ENCODE data around the gene FAM229B. TPM values are rescaled to one million over a fixed set of nuclear protein-coding genes. Genes with fewer than 3 reads are reported as not detected.

The FAM229B gene
- total RNA-seq, 1 experiment from 2014 or later = 12.3 TPM

- Histone ChIP-seq H3K79me2 (ENCODE audit: low read depth) (no peaks in the 10 kb centered on the region), H3K4me2 (no peak overlapping the region), H2AFZ (no peak overlapping the region), H3K27me3 (ENCODE audit: insufficient read depth, low read depth) (no peaks in the 10 kb centered on the region), H3K4me3 (no peak overlapping the region), H3K36me3 (ENCODE audit: low read depth) (no peaks in the 10 kb centered on the region), H3K27ac (no peak overlapping the region), H3K9me3 (ENCODE audit: insufficient read depth, low read depth) (no peaks in the 10 kb centered on the region), H3F3A (ENCODE audit: insufficient read depth, low read depth) (no peaks in the 10 kb centered on the region), H3K9me2 (ENCODE audit: insufficient read depth) (peaks cover 10% of the 10 kb centered on the region; the same call in 1 of the 2 replicates), H3K4me1 (replicated peaks; ENCODE audit: insufficient read depth) (no peaks in the 10 kb centered on the region; the same call in 1 of the 2 replicates), H4K20me1 (ENCODE audit: insufficient read depth) (no peaks in the 10 kb centered on the region)
- peak in 1 of 2 experiments; percentile 41 for DNase-seq
- TF ChIP-seq EZH2 (IDR thresholded peaks at IDR 0.05; ENCODE audit: low read depth) = no peak
- TF ChIP-seq, protein P1, sequence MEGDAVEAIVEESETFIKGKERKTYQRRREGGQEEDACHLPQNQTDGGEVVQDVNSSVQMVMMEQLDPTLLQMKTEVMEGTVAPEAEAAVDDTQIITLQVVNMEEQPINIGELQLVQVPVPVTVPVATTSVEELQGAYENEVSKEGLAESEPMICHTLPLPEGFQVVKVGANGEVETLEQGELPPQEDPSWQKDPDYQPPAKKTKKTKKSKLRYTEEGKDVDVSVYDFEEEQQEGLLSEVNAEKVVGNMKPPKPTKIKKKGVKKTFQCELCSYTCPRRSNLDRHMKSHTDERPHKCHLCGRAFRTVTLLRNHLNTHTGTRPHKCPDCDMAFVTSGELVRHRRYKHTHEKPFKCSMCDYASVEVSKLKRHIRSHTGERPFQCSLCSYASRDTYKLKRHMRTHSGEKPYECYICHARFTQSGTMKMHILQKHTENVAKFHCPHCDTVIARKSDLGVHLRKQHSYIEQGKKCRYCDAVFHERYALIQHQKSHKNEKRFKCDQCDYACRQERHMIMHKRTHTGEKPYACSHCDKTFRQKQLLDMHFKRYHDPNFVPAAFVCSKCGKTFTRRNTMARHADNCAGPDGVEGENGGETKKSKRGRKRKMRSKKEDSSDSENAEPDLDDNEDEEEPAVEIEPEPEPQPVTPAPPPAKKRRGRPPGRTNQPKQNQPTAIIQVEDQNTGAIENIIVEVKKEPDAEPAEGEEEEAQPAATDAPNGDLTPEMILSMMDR (conservative IDR thresholded peaks at IDR 0.05) = no peak
- POLR2A ChIA-PET (ENCODE audit: unreplicated experiment) = no interaction called here
- CTCF ChIA-PET = interaction anchor here (0.6 kb wide), 1 partner anchor 101 kb away, joined by 3 read pairs; no protein-coding TSS in a partner anchor
- no TSS peak for BruUV-seq (replicated peaks)
- intact Hi-C loops (cut with micrococcal nuclease; ENCODE audit: unreplicated experiment) = no loop called here
Measured at GRCh38 chr6:112061605-112062004, 25.8 kb upstream of the FAM229B start.

GRCh38 chr6:112062966-112063365 is 24.4 kb upstream of the FAM229B start:
- Histone ChIP-seq H3F3A (ENCODE audit: insufficient read depth, low read depth) (no peaks in the 10 kb centered on the region), H2AFZ (no peak overlapping the region), H3K4me3 (no peak overlapping the region), H3K36me3 (ENCODE audit: low read depth) (no peaks in the 10 kb centered on the region), H3K79me2 (ENCODE audit: low read depth) (no peaks in the 10 kb centered on the region), H4K20me1 (ENCODE audit: insufficient read depth) (no peaks in the 10 kb centered on the region), H3K27ac (no peak overlapping the region), H3K4me2 (no peak overlapping the region), H3K9me3 (ENCODE audit: insufficient read depth, low read depth) (no peaks in the 10 kb centered on the region), H3K27me3 (ENCODE audit: insufficient read depth, low read depth) (no peaks in the 10 kb centered on the region), H3K9me2 (ENCODE audit: insufficient read depth) (peaks cover 10% of the 10 kb centered on the region; the same call in 1 of the 2 replicates), H3K4me1 (replicated peaks; ENCODE audit: insufficient read depth) (no peaks in the 10 kb centered on the region; the same call in 1 of the 2 replicates)
- peak in 1 of 2 experiments; percentile 29 for DNase-seq
- ChIA-PET POLR2A (ENCODE audit: unreplicated experiment) (no interaction called here), CTCF (no interaction called here)
- intact Hi-C loops (cut with micrococcal nuclease; ENCODE audit: unreplicated experiment) = no loop called here
- BruUV-seq (replicated peaks) = no TSS peak
- TF ChIP-seq EZH2 (IDR thresholded peaks at IDR 0.05; ENCODE audit: low read depth) = no peak
- TF ChIP-seq, protein P1 (conservative IDR thresholded peaks at IDR 0.05) = no peak

DNA sequence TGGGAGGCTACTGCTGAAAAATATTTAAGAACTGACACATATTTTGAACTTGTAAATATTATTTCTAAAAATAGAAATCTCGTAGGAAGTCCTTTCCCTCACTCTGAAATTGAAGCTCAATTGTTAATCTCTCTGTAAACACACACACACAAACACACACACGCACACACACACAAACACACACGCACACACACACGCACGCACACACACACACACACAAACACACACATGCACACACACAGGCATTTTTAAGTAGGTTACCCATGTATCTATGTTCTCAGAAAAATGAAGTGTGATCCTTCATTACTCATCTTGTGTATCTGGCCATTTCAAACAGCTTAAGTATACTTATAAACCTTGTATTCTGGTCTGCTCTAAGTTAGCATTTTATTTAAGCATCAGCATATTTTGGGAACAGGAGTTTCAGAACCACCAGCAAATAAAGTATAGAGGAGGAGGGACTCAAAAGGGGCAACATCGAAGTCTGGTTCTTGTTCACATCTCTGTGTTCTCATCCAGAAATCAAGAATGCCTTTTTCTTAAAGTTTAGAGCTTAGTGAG is 21.9 kb upstream of the FAM229B start:
- Histone ChIP-seq H3K27me3 (ENCODE audit: insufficient read depth, low read depth) (no peaks in the 10 kb centered on the region), H3K79me2 (ENCODE audit: low read depth) (no peaks in the 10 kb centered on the region), H3K4me2 (no peak overlapping the region), H3K4me3 (no peak overlapping the region), H3K9me2 (ENCODE audit: insufficient read depth) (peaks cover 10% of the 10 kb centered on the region; the same call in 1 of the 2 replicates), H3K36me3 (ENCODE audit: low read depth) (0 out of 2 replicates have a peak, but pooled peaks cover 11% of the 10 kb centered on the region), H4K20me1 (ENCODE audit: insufficient read depth) (no peaks in the 10 kb centered on the region), H2AFZ (no peak overlapping the region), H3K27ac (no peak overlapping the region), H3K9me3 (ENCODE audit: insufficient read depth, low read depth) (no peaks in the 10 kb centered on the region), H3F3A (ENCODE audit: insufficient read depth, low read depth) (peaks cover 4% of the 10 kb centered on the region; the same call in 1 of the 2 replicates), H3K4me1 (replicated peaks; ENCODE audit: insufficient read depth) (no peaks in the 10 kb centered on the region; the same call in 1 of the 2 replicates)
- peak in 1 of 2 experiments; percentile 30 for DNase-seq
- TF ChIP-seq, protein P1 (conservative IDR thresholded peaks at IDR 0.05) = no peak
- no peak for TF ChIP-seq EZH2 (IDR thresholded peaks at IDR 0.05; ENCODE audit: low read depth)
- no TSS peak for BruUV-seq (replicated peaks)
- POLR2A ChIA-PET (ENCODE audit: unreplicated experiment) = no interaction called here
- intact Hi-C loops (cut with micrococcal nuclease; ENCODE audit: unreplicated experiment) = no loop called here
- CTCF ChIA-PET = no interaction called here
